ENCODE results near the gene TRAPPC2B.

Gene TRAPPC2B

DNA sequence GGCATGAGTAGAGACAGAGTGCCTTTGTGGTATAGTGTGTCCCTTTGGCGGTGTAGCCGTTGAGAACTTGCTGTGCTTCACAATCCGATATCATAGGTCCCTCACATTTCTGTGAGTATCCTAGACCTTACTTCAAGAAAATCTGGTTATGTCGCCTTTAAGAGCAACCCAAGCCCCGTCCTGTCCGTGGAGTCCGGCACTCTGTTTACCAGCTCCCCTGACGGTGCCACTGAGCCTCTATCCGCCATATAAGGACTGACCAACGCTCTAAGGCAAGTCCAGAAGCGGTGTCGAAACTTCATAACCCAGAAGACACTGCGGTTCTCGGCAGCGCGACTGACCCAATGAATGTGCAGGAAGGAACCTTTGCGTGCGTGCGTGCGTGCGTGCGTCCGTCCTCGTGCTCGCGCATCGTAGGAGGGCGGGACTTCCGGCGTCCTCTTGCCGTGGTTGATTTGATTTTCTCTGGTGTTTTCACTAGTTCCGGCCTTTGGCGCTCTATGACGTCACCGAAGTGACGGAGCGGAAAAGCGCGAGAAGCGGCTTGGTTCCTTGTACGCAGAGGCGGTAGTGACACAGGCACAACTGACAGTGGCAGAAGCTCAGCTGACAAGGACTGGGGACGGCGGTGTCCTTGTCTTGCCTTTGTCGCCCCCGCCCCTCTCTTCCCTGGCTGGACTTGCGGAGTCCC lies at the start of gene TRAPPC2B, which contains the start of gene ZNF547:
TRAPPC2B (plus strand) TSS at position 555 of the 691 bp plus-strand sequence. CDS start 1,283 bp downstream, outside the sequence.
ZNF547 (plus strand) TSS at position 555 of the 691 bp plus-strand sequence. CDS start 5,005 bp downstream, outside the sequence.
- peak; percentile 98 for DNase-seq (ENCODE audit: low read depth)

GRCh38 chr19:57314146-57314545 lies 49.2 kb upstream of the TRAPPC2B start:
- no peak for DNase-seq (ENCODE audit: low read depth)

GRCh38 chr19:57317503-57317902 lies 45.8 kb upstream of the TRAPPC2B start:
- no peak for DNase-seq (ENCODE audit: low read depth)

- no peak for DNase-seq (ENCODE audit: low read depth)
Observed at GRCh38 chr19:57319869-57320179, 43.5 kb upstream of the TRAPPC2B start.

DNA sequence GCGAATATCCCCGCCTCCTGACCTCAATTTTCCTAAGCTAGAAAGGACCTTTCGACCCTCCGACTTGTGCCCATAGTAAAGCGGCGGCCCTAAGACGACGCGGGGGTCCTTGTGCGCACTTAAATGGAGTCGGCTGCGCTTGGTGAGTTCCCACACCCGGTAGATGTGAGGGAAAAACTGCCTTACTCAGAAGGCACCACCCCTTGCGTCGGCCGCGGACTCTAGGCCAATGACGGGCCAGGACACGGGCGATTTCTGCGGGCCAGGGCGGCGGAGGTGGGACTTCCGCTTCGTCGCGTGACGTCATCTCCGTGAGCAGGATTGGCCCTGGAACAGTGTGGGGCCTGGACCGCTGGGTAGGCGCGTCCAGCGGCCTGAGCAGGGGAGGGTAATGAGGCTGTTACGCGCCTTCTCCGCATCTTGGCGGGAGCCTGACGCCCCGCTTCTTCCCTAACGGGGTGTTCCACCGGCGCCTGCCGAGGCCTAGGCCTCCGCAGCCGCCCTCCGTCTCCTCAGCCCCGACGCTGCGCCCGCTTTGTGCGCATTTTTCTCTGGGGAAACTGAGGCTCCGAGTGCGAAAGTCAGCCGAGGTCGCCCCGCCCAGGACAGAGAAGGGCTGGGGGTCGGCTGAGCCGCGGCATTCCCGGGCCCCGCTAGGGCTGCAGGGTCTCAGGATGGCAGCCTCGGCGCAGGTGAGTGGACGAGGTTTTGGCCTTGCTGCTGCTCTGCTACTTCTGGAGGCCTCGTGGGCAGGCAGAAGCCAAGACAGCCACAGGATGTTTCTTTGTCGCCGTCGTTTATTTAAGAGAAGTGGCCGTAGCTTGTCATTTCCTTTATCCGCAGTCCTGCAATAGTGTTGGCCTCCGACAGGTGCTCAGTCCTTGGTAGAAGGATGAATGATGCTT lies 42.9 kb upstream of the TRAPPC2B start, which contains the start of gene ZNF543:
ZNF543 (plus strand) TSS at position 293 of the 905 bp plus-strand sequence; CDS start at position 675, 382 bp downstream.
- peak; percentile 86 for DNase-seq (ENCODE audit: low read depth)

- no peak for DNase-seq (ENCODE audit: low read depth)
Observed at GRCh38 chr19:57321116-57321515, 42.2 kb upstream of the TRAPPC2B start.

DNA sequence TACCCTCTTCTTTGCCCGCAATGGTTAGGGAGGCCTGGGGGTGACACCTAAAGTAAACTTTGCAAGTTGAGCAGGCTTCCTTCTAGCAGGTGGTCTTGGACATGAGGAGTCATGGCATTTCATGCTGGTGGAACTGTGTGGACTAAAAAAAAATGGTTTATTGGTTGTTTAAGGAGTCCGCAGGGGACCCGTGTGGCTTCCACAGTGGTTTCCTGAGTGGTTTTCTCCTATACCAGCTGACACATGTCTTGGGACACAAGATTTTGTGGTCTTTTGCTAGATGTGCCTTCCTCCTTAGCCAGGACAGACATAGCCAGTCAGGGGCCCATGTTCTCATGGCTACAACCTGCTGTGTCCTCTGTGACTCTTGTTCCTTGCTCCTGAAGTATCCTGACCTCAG lies 41.6 kb upstream of the TRAPPC2B start:
- DNase-seq (ENCODE audit: low read depth) = no peak

- no peak for DNase-seq (ENCODE audit: low read depth)
Observed at GRCh38 chr19:57324992-57325391, 38.4 kb upstream of the TRAPPC2B start.

- DNase-seq (ENCODE audit: low read depth) = no peak
Observed at GRCh38 chr19:57327993-57328392, 35.4 kb upstream of the TRAPPC2B start.

DNA sequence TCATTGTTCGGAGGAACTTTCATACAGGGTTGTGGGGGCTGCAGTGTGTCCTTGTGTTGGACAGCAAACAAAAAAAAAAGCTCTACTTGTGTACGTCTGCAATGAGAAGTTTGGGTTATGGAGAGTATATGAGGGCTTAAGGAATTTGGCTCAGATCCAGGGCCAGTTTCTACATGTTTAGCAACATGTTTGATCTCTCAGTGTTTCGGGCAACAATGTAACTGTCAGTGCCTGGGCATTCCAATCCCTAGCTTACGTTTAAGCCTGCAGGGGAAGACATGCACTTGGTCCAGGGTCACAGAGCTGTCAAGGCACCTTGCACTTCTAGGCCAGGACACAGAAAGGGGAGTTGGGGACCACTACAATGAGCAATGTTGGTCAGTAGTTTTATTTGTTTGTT lies 29.2 kb upstream of the TRAPPC2B start:
- DNase-seq (ENCODE audit: low read depth) = no peak

GRCh38 chr19:57338877-57339276 lies 24.5 kb upstream of the TRAPPC2B start:
- DNase-seq (ENCODE audit: low read depth) = no peak

DNA sequence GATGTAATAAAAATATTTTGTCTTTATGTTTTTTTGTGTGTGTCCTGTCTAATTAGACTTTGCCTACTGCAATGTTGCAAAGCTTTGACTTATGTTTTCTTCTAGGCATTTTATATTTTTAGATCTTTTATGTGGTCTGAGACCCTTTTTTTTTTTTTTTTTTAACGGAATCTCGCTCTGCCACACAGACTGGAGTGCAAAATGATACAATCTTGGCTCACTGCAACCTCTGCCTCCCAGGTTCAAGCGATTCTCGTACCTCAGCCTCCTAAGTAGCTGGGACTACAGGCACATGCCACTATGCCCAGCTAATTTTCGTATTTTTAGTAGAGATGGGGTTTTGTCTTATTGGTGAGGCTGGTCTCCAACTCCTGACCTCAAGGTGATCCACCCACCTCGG lies 20.8 kb upstream of the TRAPPC2B start:
- DNase-seq (ENCODE audit: low read depth) = no peak

DNA sequence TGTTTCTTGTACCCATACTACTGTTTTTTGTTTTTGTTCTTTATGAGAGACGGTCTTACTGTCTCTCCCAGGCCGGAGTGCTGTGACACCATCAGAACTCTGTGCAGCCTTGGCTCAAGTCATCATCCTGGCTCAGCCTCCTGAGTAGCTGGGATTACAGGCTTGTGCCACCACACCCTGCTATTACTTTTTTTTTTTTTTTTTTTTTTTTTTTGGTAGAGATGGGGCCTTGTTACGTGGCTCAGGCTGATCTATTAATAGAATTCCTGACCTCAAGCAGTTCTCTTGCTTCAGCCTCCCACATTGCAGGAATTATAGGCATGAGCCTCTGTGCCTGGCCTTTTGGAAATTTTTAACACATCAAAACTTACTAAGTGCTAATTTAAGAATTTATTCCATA lies 15.2 kb upstream of the TRAPPC2B start:
- DNase-seq (ENCODE audit: low read depth) = no peak

DNA sequence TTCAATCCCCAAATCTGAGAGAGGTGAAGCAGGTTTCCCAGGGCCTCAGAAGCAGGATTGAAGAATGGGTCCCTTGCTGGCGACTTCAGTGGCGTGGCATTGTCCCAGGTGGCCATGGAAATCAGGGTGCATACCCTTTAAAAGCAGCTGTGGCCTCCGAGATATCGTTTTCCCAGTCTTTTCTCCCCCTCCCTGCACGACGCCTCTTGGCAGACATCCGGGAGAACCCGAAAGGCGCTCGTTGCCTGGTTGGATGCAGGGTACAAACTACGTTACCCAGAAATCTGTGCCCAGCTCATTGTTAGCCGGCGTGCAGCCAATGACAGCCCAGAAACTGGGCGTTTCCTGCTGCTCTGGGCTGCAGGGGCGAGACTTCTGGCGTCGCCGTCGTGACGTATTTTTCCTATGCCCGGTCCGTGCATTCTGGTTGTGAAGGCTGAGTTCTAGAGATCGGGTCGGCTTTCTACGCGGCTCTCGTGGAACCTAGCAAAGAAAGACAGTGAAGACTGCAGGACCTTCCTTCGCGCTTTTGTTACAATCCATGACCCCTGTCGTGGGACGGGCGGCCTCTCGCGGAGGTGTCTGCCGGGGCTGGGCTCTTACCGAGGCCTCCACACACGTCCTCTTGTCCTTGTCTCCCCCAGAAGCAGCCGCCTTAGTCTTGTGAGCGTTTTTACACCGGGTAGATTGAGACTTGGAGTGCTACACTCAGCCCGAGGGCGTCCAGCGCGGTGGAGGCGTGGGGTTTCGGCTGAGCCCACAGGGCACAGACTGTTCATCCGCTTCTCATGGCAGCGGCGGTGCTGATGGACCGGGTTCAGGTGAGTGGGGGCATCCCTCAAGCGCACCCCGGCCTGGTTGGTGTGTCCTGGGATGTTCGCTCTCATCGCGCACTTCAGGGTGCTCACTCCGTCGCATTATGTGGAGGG lies 12.2 kb upstream of the TRAPPC2B start, which contains the start of gene ZNF304:
ZNF304 (plus strand) TSS at position 395 of the 929 bp plus-strand sequence; CDS start at position 789, 394 bp downstream.
- peak; percentile 78 for DNase-seq (ENCODE audit: low read depth)

DNA sequence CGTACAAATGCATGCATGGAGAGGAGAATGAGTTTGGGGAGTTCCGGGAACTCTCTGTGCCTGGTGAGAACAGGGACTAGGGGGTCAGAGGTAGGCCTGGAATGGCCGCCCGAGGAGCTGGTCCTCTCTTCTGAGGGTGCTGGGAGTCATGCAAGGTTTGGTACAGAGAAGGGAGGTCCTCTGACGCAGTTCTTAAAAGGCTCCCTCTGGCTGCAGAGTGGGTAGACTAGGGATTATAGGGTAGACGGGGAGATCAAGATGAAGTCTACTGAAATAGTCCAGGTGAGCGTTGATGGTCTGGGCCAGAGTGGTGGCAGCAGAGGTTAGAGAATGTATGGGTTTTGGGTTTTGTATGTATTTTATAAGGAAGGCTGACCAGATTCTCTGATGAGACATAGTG lies 11.5 kb upstream of the TRAPPC2B start:
- DNase-seq (ENCODE audit: low read depth) = no peak

- no peak for DNase-seq (ENCODE audit: low read depth)
Observed at GRCh38 chr19:57355916-57356315, 7.4 kb upstream of the TRAPPC2B start.

- DNase-seq (ENCODE audit: low read depth) = no peak
Observed at GRCh38 chr19:57357406-57357805, 5.9 kb upstream of the TRAPPC2B start.

DNA sequence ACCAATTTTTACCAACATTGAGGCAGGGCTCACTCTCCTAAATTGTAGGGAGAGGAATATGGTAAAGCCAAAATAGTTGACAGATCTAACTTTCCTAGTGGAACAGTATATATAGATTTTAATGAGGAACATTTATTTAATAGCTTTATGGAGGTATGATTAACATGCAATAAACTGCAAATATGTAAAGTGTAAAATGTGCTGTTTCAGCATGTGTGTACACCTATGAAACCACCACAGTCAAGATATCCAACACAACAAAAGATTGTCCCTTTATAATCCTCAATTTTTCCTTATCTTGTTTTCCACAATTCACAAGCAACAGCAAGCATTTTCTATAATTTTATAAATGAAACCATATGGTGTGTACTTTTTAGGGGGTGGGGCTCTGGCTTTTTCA lies 4.1 kb upstream of the TRAPPC2B start:
- DNase-seq (ENCODE audit: low read depth) = no peak

- no peak for DNase-seq (ENCODE audit: low read depth)
Observed at GRCh38 chr19:57362419-57362818, 932 bp upstream of the TRAPPC2B start.

DNA sequence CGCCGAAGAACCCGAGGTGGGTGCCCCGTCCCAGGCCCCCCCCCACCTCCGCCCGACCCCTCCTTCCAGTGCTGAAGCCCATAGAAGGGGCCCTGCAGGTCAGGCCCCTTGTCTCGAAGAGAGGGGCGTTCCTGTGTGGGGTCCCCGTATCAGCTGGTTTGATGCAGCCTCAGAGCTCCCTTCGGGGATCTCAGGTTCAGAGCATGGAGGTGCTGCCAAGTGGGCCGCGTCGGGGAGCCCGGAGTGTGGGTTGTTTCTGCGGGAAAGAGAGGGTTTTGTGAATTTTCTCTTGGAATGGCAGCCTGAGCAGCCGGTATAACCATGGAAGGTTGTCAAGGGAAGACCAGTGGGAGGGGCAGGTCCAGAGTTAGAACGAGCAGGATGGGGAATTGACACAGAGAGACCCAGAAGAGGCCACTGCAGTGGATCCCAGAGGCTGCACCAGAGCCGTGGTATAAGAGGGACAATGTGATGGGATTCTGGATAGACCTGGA lies 384 bp downstream of the TRAPPC2B start:
- no peak for DNase-seq (ENCODE audit: low read depth)

DNA sequence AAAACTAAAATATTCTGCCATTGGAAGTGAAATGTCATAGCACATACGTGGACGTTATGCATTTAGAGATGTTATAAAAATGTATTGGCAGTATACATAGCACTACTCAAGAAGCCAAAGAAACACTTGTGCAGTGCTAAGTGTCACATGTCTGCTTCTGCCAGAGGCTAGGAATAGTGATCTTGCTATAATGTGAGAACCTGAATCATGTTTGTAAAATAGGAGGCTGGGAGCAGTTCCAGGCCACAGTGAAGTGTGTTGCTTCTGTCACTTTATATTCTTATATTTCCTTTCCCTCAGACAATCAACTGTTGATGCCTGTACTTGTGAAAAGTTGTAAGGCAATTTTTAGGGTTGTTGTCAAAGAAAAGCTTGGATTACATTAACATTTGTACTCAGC lies 3.4 kb downstream of the TRAPPC2B start:
- no peak for DNase-seq (ENCODE audit: low read depth)

DNA sequence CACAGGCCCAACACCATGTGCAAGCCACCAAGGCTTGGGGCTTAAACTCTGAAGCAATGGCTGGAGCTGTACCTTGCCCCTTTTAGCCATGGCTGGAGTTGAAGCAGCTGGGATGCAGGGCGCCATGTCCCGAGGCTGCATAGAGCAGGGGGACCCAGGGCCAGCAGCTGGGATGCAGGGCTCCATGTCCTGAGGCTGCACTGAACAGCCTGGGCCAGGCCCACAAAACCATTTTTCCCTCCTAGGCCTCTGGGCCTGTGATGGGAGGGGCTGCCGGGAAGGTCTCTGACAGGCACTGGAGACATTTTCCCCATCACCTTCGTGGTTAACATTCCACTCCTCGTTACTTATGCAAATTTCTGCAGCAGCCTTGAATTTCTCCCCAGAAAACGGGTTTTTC lies 10.8 kb downstream of the TRAPPC2B start:
- no peak for DNase-seq (ENCODE audit: low read depth)
